ENCODE data around the gene METTL17.

DNA sequence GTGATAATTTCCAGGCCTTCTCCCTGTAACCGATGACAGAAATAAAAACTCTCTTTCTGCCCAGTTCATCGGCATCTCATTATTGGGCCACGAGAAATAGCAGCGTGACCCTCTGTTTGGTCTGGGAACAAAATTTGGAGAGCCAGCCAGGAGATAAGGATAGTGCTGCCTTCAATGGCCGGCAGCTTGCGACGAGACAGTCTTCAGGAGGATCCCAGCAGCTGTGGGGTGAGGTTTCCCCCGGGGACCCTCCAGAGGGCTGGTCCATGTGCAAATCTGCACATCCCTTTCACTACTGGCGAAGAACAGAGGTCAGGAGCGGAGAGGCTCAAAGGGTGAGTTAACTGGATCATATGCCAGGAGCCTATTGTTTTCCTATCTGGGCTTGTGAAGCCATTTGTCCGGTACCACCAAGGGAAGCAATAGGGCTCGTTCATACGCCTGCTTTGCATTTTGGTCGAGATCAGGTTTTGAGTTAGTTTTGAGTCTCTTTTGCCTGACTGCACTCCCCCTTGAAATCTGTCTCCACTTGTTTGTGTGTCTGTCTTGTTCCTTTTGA is 14.1 kb downstream of the METTL17 start:
- TF ChIP-seq, protein P1, sequence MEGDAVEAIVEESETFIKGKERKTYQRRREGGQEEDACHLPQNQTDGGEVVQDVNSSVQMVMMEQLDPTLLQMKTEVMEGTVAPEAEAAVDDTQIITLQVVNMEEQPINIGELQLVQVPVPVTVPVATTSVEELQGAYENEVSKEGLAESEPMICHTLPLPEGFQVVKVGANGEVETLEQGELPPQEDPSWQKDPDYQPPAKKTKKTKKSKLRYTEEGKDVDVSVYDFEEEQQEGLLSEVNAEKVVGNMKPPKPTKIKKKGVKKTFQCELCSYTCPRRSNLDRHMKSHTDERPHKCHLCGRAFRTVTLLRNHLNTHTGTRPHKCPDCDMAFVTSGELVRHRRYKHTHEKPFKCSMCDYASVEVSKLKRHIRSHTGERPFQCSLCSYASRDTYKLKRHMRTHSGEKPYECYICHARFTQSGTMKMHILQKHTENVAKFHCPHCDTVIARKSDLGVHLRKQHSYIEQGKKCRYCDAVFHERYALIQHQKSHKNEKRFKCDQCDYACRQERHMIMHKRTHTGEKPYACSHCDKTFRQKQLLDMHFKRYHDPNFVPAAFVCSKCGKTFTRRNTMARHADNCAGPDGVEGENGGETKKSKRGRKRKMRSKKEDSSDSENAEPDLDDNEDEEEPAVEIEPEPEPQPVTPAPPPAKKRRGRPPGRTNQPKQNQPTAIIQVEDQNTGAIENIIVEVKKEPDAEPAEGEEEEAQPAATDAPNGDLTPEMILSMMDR (IDR thresholded peaks at IDR 0.05) = no peak
- TF ChIP-seq POLR2A (IDR thresholded peaks at IDR 0.05; ENCODE audit: low read depth) = no peak
- no peak for TF ChIP-seq POLR2AphosphoS5 (IDR thresholded peaks at IDR 0.05)
- TF ChIP-seq EP300 (IDR thresholded peaks at IDR 0.05) = no peak
